Suprapubic skin (tissue), 4 donors: ENCODE data around the gene RRM2. TPM values are rescaled to one million over a fixed set of nuclear protein-coding genes. Genes with fewer than 3 reads are reported as not detected.
A peak's percentile ranks its signal among the peaks of the same experiment; 100 is the strongest.

Experiments used
- DNase-seq, 2 donors: peaks; one replicate each; pipeline ENCODE4 v3.0.0-alpha.2; 2019; ENCODE audit warnings: low spot score in 2 of 2
- H3K27ac ChIP-seq: fragments of 200-600 bp; sonication (generic); one replicate; pipeline ENCODE4 v1.5.1; 2019
- H3K27me3 ChIP-seq: fragments of 200-600 bp; sonication (generic); one replicate; pipeline ENCODE4 v1.5.1; 2019
- H3K36me3 ChIP-seq: fragments of 200-600 bp; sonication (generic); one replicate; pipeline ENCODE4 v1.5.1; 2019
- H3K4me1 ChIP-seq: fragments of 200-600 bp; sonication (generic); one replicate; pipeline ENCODE4 v1.5.1; 2019
- H3K4me3 ChIP-seq: fragments of 200-600 bp; sonication (generic); one replicate; pipeline ENCODE4 v1.5.1; 2019; ENCODE audit warnings: mild to moderate bottlenecking
- H3K9me3 ChIP-seq: fragments of 200-600 bp; sonication (generic); one replicate; pipeline ENCODE4 v1.5.1; 2019
- EP300 ChIP-seq: sonication (generic); formaldehyde crosslinking; IDR thresholded peaks from one replicate; pipeline ENCODE4 v1.6.1; 2017; ENCODE audit warnings: antibody characterized with exemption
- POLR2A ChIP-seq, 2 donors: fragments of 450-650 bp; IDR thresholded peaks; one replicate each; pipeline ENCODE4 v1.6.1; 2017; ENCODE audit warnings: antibody characterized with exemption in 2 of 2, mild to moderate bottlenecking in 2 of 2, moderate library complexity in 2 of 2
- POLR2AphosphoS5 ChIP-seq, 3 donors: sonication (generic); formaldehyde crosslinking; IDR thresholded peaks; one replicate each; pipeline ENCODE4 v1.6.1; 2017; ENCODE audit warnings: antibody characterized with exemption in 3 of 3
- WGBS: methylation state at CpG from one replicate; pipeline ENCODE4 v1.1.5; 2018; 5-methylcytosine and 5-hydroxymethylcytosine counted together
- total RNA-seq, 4 donors: library from RNA; depleted of rRNA; stranded (reverse); fragments of >200 nt; gene quantifications; one replicate each; pipeline ENCODE4 v1.1.0, GENCODE V29; 2016
- TF ChIP-seq, protein P1 (sequence below), 2 donors: fragments of 200-600 bp in 1 of 2; fragments of 450-650 bp in 1 of 2; sonication (generic) in 1 of 2; IDR thresholded peaks; one replicate each; pipeline ENCODE4 v1.5.1; 2016 to 2019; ENCODE audit warnings: antibody characterized with exemption in 2 of 2, mild to moderate bottlenecking in 1 of 2, moderate library complexity in 1 of 2

RRM2 gene
- total RNA-seq, 4 donors from 2014 or later = 1.1 to 6.0 (median 2.4) TPM

DNA sequence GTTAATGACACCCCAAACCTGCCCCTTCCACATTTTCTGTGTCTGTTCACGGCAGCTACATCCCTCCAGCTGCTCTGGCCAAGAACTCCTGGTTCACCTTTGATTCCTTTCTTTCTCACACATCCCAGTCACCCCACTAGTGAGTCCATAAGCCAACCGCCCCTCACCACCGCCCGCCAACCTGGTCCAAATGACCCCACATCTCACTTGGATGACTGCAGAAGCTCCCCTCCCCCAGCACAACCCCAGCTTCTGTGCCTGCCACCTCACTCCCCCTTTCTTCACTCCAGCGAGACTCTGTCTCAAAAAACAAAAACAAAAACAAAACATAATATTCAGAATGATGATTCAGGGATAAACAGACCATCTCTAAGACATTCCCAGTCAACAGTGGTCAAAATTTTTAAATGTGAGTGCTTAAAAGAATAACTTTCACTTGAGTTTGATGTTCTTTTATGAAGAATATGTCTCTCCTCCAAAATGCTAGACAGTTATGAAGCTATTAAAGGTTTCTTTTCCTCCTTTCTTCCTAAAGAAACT, 45.5 kb upstream of the RRM2 start:
- Histone ChIP-seq H3K4me3 (no peak overlapping the region), H3K4me1 (peaks cover 27% of the 10 kb centered on the region), H3K27me3 (peaks cover 50% of the 10 kb centered on the region), H3K36me3 (no peaks in the 10 kb centered on the region), H3K27ac (no peak overlapping the region), H3K9me3 (no peaks in the 10 kb centered on the region)
- TF ChIP-seq, protein P1, sequence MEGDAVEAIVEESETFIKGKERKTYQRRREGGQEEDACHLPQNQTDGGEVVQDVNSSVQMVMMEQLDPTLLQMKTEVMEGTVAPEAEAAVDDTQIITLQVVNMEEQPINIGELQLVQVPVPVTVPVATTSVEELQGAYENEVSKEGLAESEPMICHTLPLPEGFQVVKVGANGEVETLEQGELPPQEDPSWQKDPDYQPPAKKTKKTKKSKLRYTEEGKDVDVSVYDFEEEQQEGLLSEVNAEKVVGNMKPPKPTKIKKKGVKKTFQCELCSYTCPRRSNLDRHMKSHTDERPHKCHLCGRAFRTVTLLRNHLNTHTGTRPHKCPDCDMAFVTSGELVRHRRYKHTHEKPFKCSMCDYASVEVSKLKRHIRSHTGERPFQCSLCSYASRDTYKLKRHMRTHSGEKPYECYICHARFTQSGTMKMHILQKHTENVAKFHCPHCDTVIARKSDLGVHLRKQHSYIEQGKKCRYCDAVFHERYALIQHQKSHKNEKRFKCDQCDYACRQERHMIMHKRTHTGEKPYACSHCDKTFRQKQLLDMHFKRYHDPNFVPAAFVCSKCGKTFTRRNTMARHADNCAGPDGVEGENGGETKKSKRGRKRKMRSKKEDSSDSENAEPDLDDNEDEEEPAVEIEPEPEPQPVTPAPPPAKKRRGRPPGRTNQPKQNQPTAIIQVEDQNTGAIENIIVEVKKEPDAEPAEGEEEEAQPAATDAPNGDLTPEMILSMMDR (IDR thresholded peaks at IDR 0.05) = no peak
- no peak for DNase-seq
- 82% methylated on average over 5 of the region's 5 CpGs for WGBS

DNA sequence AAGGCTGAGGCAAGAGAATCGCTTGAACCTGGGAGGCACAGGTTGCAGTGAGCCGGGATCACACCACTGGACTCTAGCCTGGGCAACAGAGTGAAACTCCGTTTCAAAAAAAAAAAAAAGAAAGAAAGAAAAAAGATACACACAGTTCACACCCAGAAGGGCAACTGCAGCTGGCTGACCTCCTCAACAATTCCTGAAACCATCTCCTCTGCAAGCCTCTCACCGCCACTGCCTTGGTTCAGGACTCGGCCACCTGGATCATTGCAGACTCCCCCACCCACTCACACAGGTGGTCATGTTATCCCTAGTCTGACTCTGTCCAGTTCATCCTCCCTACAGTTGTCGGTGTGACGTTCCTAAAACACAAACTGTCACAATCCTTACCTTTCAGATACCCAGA, 44.5 kb upstream of the RRM2 start:
- no peak for TF ChIP-seq POLR2AphosphoS5 (IDR thresholded peaks at IDR 0.05)
- Histone ChIP-seq H3K27ac (no peak overlapping the region), H3K9me3 (no peaks in the 10 kb centered on the region), H3K4me3 (no peak overlapping the region), H3K36me3 (no peaks in the 10 kb centered on the region), H3K27me3 (peaks cover 57% of the 10 kb centered on the region), H3K4me1 (peaks cover 23% of the 10 kb centered on the region)
- 92% methylated on average over 7 of the region's 7 CpGs for WGBS
- no peak for DNase-seq

DNA sequence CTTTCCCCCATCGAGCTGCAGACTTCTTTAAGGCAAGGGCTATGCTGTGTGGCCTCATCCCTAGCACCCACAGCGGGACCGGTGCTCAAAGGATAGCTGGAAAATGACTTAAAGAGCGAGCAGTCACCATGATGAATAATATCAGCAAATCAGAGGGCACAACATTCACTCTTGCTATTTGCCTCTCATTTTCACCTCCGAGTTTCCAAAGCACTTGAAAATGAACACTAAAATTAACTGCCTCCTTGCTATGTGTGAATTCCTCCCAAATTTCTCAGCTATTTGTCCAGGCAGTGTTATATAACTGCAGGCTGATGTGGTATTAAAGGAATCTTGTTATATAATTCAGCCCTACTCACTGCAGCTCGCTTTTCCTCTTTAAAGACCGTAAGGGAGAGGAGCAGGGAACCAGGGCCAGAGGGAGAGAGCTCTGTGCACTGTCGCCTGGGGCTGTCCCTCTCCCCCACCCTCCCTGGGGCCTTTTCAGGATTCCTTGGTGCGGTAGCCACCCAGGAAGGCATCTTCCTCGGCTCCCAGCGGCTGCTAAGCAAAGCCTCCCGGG, 43.8 kb upstream of the RRM2 start:
- peak overlapping the region; percentile 68 for H3K4me3 ChIP-seq
- no peaks in the 10 kb centered on the region for H3K9me3 ChIP-seq
- peak overlapping the region; percentile 62 for H3K27ac ChIP-seq
- TF ChIP-seq, protein P1 (IDR thresholded peaks at IDR 0.05) = no peak
- TF ChIP-seq EP300 = no peak
- peaks cover 23% of the 10 kb centered on the region for H3K4me1 ChIP-seq
- H3K27me3 ChIP-seq = peaks cover 64% of the 10 kb centered on the region
- H3K36me3 ChIP-seq = no peaks in the 10 kb centered on the region
- no peak for DNase-seq
- WGBS = 24% methylated on average over 12 of the region's 12 CpGs

DNA sequence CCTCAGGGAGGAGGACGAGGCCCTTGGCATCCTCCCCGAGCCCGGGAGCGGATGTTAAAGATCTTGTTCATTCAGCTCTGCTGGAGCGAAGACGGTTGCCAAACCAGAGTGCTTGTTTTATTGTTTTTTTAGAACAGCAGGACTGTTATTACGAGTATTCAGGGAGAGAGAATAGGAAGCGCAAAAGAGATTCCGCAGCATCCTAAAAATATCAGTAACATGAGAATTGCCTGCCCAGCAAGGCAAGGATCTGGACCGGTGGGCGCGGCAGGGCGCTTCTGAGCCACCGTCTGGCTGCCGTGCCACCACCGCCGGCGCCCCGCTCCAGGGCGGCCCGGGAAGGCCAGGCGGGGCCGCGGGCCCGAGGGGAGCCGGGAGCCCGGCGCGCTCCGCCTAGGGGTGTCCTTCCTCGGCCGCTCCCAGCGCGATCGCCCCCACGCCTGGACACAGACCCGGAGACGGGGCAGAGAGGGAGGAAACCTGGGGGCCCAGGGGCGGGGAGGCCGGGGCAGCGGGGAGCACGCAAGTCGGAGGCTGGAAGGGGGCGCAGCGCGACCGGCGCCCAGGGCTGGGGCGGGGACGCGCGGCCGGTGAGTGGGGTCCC, 43.2 kb upstream of the RRM2 start:
- Histone ChIP-seq H3K4me1 (peaks cover 23% of the 10 kb centered on the region), H3K36me3 (no peaks in the 10 kb centered on the region), H3K4me3 (peak overlapping the region; percentile 68), H3K9me3 (no peaks in the 10 kb centered on the region), H3K27ac (peak overlapping the region; percentile 62), H3K27me3 (peaks cover 67% of the 10 kb centered on the region)
- TF ChIP-seq EP300 = no peak
- DNase-seq = no peak
- WGBS = under 1% methylated on average over 50 of the region's 53 CpGs

DNA sequence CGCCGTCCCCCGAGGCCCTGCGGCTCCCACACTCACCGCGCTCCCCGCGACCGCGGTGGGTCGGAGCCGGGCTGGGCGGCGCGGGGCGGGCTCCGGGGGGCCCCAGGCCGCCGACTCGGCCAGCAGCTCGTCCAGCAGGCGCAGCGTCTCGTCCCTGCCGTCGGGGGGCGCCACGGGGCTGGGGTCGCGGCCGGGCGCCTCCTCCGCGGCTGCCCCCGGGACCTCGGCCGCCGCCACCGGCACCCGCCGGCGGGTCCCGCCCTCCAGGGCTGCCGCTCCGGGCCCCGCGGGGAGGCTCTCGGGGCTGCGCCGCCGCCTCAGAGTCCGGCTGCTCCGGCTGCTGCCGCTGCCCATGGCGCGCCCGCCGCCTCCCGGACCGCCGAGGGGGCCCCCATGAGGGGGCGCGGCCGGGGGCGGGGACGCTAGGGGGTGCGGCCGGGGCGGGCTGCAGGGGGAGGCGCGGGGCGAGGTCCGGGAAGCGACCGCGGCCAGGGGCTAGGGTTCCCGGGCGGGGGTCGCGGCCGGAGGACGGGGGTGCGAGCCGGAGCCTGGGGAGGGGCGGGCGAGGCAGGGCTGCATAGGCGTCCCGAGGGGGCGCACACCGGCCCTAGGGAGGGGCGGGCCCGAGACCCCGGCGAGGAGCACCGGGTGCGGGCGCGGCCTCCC, 42.5 kb upstream of the RRM2 start, which contains the start of gene CYS1:
CYS1 (minus strand) TSS at position 542 of the 666 bp plus-strand sequence; CDS start at position 354, 188 bp downstream.
- Histone ChIP-seq H3K4me3 (peak within 1 kb of the TSS; percentile 68), H3K36me3 (no peaks in the 10 kb centered on the region), H3K9me3 (no peaks in the 10 kb centered on the region), H3K27ac (peak within 1 kb of the TSS; percentile 62), H3K27me3 (peaks cover 74% of the 10 kb centered on the region), H3K4me1 (peaks cover 23% of the 10 kb centered on the region)
- TF ChIP-seq POLR2A (IDR thresholded peaks at IDR 0.05) (no peak), EP300 (no peak), POLR2AphosphoS5 (IDR thresholded peaks at IDR 0.05) (no peak)
- TF ChIP-seq, protein P1 (IDR thresholded peaks at IDR 0.05) = no peak
- no peak for DNase-seq
- WGBS = 3% methylated on average over 14 of the region's 98 CpGs

DNA sequence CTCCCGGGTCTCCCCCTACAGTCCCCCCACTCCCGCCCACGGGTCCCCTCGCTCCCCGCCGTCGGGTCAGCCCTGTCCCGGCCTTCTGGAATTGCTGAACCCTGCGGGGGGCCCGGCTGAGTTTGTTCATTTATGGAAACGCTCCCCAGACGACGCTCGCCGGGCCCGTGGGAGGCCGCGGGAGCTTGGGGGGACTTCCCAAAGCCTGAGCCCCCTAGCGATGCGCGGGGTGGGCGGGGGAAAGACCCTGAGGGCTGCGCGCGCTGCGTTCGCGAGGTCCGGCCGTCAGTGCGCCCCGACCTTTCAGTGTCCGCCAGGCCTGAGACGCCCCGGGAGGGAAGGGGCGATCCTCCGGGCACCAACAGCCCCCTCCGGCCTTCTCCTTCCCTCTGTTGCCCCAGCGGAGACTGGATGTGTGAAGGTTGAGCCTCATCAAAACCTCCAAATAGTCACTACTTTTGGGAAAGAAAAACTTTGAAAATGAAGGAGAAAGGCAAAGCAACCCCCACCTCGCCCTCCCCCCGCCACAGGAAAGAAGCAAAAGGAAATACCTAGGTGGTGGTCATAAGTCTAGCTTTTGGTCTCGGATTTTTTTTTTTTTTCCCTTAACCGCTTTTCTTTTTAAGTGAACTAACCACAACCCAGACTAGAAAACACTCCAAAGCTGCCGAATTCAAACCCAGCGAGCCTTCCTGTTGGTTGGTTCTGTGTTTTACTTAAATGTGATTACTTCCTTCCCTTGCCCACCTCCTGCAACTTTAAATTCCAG, 41.8 kb upstream of the RRM2 start:
- Histone ChIP-seq H3K9me3 (no peaks in the 10 kb centered on the region), H3K36me3 (no peaks in the 10 kb centered on the region), H3K27ac (peak overlapping the region; percentile 62), H3K4me1 (peaks cover 23% of the 10 kb centered on the region), H3K27me3 (peaks cover 79% of the 10 kb centered on the region), H3K4me3 (peak overlapping the region; percentile 68)
- TF ChIP-seq, protein P1 (IDR thresholded peaks at IDR 0.05) = no peak
- TF ChIP-seq EP300 (no peak), POLR2A (IDR thresholded peaks at IDR 0.05) (no peak), POLR2AphosphoS5 (IDR thresholded peaks at IDR 0.05) (no peak)
- WGBS = 39% methylated on average over 9 of the region's 45 CpGs
- no peak for DNase-seq
